Measurements from ENCODE around the gene HLA-DPB1.
A peak's percentile ranks its signal among the peaks of the same experiment; 100 is the strongest.

Gene HLA-DPB1

GRCh38 chr6:33075568-33076405 is at the start of gene HLA-DPB1:
Gene HLA-DPB1 (plus strand): TSS chr6:33075990. CDS start chr6:33076042, 52 bp downstream.
- peaks cover 89% of the 10 kb centered on the region for H3K79me2 ChIP-seq (ENCODE audit: low read length)
- peak within 1 kb of the TSS; percentile 96 for H3K4me2 ChIP-seq (ENCODE audit: low read length)
- TF ChIP-seq, protein P1, sequence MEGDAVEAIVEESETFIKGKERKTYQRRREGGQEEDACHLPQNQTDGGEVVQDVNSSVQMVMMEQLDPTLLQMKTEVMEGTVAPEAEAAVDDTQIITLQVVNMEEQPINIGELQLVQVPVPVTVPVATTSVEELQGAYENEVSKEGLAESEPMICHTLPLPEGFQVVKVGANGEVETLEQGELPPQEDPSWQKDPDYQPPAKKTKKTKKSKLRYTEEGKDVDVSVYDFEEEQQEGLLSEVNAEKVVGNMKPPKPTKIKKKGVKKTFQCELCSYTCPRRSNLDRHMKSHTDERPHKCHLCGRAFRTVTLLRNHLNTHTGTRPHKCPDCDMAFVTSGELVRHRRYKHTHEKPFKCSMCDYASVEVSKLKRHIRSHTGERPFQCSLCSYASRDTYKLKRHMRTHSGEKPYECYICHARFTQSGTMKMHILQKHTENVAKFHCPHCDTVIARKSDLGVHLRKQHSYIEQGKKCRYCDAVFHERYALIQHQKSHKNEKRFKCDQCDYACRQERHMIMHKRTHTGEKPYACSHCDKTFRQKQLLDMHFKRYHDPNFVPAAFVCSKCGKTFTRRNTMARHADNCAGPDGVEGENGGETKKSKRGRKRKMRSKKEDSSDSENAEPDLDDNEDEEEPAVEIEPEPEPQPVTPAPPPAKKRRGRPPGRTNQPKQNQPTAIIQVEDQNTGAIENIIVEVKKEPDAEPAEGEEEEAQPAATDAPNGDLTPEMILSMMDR (IDR thresholded peaks at IDR 0.05; ENCODE audit: low read depth, low read length) = no peak
- no peak for TF ChIP-seq EZH2phosphoT487 (IDR thresholded peaks at IDR 0.05; ENCODE audit: low read depth)
- H3K4me1 ChIP-seq (ENCODE audit: low read length) = peaks cover 41% of the 10 kb centered on the region
- H3K27me3 ChIP-seq (ENCODE audit: low read depth, low read length) = no peaks in the 10 kb centered on the region
- H4K20me1 ChIP-seq (ENCODE audit: insufficient read depth, low read length) = peaks cover 40% of the 10 kb centered on the region
- peak within 1 kb of the TSS; percentile 97 for H3K27ac ChIP-seq (ENCODE audit: low read length)
- H2AFZ ChIP-seq (ENCODE audit: low read depth, low read length) = no peak within 1 kb of the TSS
- H3K9me3 ChIP-seq (ENCODE audit: insufficient read depth, low read length) = no peaks in the 10 kb centered on the region
- peak within 1 kb of the TSS; percentile 99 for H3K9ac ChIP-seq (ENCODE audit: low read length)
- H3K36me3 ChIP-seq (replicated peaks; ENCODE audit: low read depth, low read length) = peaks cover 44% of the 10 kb centered on the region
- peak within 1 kb of the TSS; percentile 100 for H3K4me3 ChIP-seq (ENCODE audit: low read length)

DNA sequence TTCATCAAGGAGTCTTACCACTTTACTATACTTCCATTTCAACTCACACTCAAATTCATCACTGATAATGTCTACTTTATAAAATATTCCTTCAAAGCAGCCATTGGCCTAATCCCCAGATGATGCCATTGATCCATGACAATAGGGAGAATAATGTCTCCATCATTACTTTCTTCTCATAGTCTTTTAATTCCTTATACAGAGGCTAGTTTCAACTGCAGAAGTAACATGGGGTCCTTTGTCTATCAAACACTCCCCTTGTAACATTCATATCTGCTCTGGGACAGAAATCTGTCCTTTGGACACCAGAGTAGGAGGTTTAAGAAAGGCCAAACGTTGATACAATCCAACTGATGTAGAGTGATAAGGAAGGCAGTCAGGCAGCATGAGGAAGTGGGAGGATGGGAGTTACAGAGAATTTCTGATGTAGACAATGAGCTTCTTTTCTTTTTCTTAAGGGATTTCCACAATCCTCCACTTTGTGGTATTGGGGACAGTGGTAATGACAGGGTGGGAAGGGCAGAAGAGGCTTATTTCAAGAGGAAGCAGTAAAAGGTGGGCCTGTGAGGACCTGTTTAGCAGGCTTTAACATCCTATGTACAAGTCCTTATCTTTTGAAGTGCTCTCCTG is 47.5 kb upstream of the HLA-DPB1 start:
- H3K9me3 ChIP-seq (ENCODE audit: insufficient read depth, low read length) = 0 out of 2 replicates have a peak, but pooled peaks cover 4% of the 10 kb centered on the region
- peak overlapping the region; percentile 97 for H3K27ac ChIP-seq (ENCODE audit: low read length)
- H3K27me3 ChIP-seq (ENCODE audit: low read depth, low read length) = no peaks in the 10 kb centered on the region
- peaks cover 41% of the 10 kb centered on the region for H3K4me1 ChIP-seq (ENCODE audit: low read length)
- peak overlapping the region; percentile 93 for H3K4me2 ChIP-seq (ENCODE audit: low read length)
- no peaks in the 10 kb centered on the region for H4K20me1 ChIP-seq (ENCODE audit: insufficient read depth, low read length)
- H2AFZ ChIP-seq (ENCODE audit: low read depth, low read length) = no peak overlapping the region
- peak overlapping the region; percentile 16 for H3K4me3 ChIP-seq (ENCODE audit: low read length)
- peak overlapping the region; percentile 81 for H3K9ac ChIP-seq (ENCODE audit: low read length)
- TF ChIP-seq EZH2phosphoT487 (IDR thresholded peaks at IDR 0.05; ENCODE audit: low read depth) = no peak
- TF ChIP-seq, protein P1 (IDR thresholded peaks at IDR 0.05; ENCODE audit: low read depth, low read length) = no peak
- no peaks in the 10 kb centered on the region for H3K79me2 ChIP-seq (ENCODE audit: low read length)
- H3K36me3 ChIP-seq (replicated peaks; ENCODE audit: low read depth, low read length) = no peaks in the 10 kb centered on the region

GRCh38 chr6:33029328-33030184 is 46.2 kb upstream of the HLA-DPB1 start:
- Histone ChIP-seq H4K20me1 (ENCODE audit: insufficient read depth, low read length) (no peaks in the 10 kb centered on the region), H3K4me2 (ENCODE audit: low read length) (peak overlapping the region; percentile 93), H3K4me3 (ENCODE audit: low read length) (peak overlapping the region; percentile 69)

More at GRCh38 chr6:33029328-33030184, 46.2 kb upstream of the HLA-DPB1 start:
- H3K27me3 ChIP-seq (ENCODE audit: low read depth, low read length) = no peaks in the 10 kb centered on the region
- H3K9ac ChIP-seq (ENCODE audit: low read length) = peak overlapping the region; percentile 81
- 0 out of 2 replicates have a peak, but pooled peaks cover 4% of the 10 kb centered on the region for H3K9me3 ChIP-seq (ENCODE audit: insufficient read depth, low read length)
- TF ChIP-seq, protein P1 (IDR thresholded peaks at IDR 0.05; ENCODE audit: low read depth, low read length) = no peak
- no peak for TF ChIP-seq EZH2phosphoT487 (IDR thresholded peaks at IDR 0.05; ENCODE audit: low read depth)
- H3K27ac ChIP-seq (ENCODE audit: low read length) = peak overlapping the region; percentile 97
- no peaks in the 10 kb centered on the region for H3K79me2 ChIP-seq (ENCODE audit: low read length)
- H3K4me1 ChIP-seq (ENCODE audit: low read length) = peaks cover 41% of the 10 kb centered on the region
- no peak overlapping the region for H2AFZ ChIP-seq (ENCODE audit: low read depth, low read length)
- no peaks in the 10 kb centered on the region for H3K36me3 ChIP-seq (replicated peaks; ENCODE audit: low read depth, low read length)

All from OCI-LY3 (cell line).